IPS-20b (cell line): Measurements from ENCODE around the gene TOGARAM2.

Experiments used
- H3K27ac ChIP-seq: one replicate; pipeline ENCODE4 v1.5.1; 2013; ENCODE audit warnings: low read length
- H3K27me3 ChIP-seq: 2 replicates; pipeline ENCODE4 v1.6.1; 2013; ENCODE audit warnings: mild to moderate bottlenecking, low read length, inconsistent platforms; ENCODE audit not compliant: insufficient read depth
- H3K36me3 ChIP-seq: 2 replicates; pipeline ENCODE4 v1.6.1; 2013; ENCODE audit warnings: low read depth, mild to moderate bottlenecking, inconsistent platforms, low read length, moderate library complexity; ENCODE audit not compliant: insufficient read depth
- H3K4me1 ChIP-seq: 2 replicates; pipeline ENCODE4 v1.6.1; 2013; ENCODE audit warnings: mild to moderate bottlenecking, control low read depth, inconsistent platforms, low read length, moderate library complexity; ENCODE audit not compliant: insufficient read depth
- H3K4me3 ChIP-seq: 2 replicates; pipeline ENCODE4 v1.5.1; 2013; ENCODE audit warnings: mild to moderate bottlenecking, low read length, inconsistent platforms
- H3K9ac ChIP-seq: 2 replicates; pipeline ENCODE4 v1.6.1; 2013; ENCODE audit warnings: low read depth, mild to moderate bottlenecking, inconsistent platforms, low read length, moderate library complexity
- H3K9me3 ChIP-seq: 2 replicates; pipeline ENCODE4 v1.6.1; 2013; ENCODE audit warnings: mild to moderate bottlenecking, low read depth, low read length, inconsistent platforms; ENCODE audit not compliant: insufficient read depth

The TOGARAM2 gene

DNA sequence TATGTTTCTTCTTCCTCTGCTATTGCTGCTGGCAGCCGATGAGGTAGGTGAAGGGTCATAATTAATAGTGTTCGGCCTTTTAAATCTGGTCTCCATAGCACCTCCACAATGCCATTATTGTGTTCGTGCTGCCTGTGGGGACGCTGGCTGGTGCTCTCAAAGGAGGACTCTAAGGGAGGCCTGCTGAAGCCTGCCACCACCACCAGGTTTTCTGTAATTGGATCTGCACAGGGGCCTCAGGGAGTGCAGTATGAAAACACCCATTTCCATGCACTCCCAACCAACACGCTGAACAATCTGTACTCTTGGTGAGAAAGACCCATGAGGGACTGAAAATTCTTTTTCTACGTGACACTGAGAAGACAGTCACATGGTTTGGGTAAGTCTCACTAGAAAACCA lies 116.5 kb downstream of the TOGARAM2 start:
- no peaks in the 10 kb centered on the region for H3K36me3 ChIP-seq
- H3K9me3 ChIP-seq, result 0 out of 2 replicates have a peak, but pooled peaks cover 5% of the 10 kb centered on the region
- H3K4me3 ChIP-seq, result no peak overlapping the region
- H3K9ac ChIP-seq, result no peak overlapping the region
- H3K27ac ChIP-seq, result no peak overlapping the region
- no peaks in the 10 kb centered on the region for H3K27me3 ChIP-seq
- H3K4me1 ChIP-seq, result no peaks in the 10 kb centered on the region

DNA sequence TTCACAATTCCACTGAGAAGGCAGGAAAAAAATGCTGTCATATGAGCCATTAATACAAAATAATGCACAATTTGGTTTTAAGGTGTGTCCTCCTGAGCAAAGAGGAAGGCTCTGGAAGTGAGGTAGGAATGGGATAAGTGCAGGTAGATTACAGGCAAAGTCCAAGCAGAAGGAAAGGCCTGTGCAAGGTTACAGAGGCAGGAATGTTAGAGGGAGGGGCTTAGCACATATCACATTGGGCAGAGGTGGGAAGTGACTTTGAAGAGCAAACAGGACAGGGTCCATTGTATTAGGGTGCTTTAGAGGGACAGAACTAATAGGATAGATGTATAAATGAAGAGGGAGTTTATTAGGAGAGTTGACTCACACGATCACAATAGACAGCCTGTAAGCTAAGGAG lies 119.5 kb downstream of the TOGARAM2 start:
- Histone ChIP-seq H3K9me3 (0 out of 2 replicates have a peak, but pooled peaks cover 5% of the 10 kb centered on the region), H3K36me3 (no peaks in the 10 kb centered on the region), H3K4me1 (no peaks in the 10 kb centered on the region), H3K4me3 (no peak overlapping the region), H3K27ac (no peak overlapping the region), H3K27me3 (no peaks in the 10 kb centered on the region), H3K9ac (no peak overlapping the region)
